Muscle of leg (tissue), 16 donors: ENCODE data around the gene PRSS16. TPM values are rescaled to one million over a fixed set of nuclear protein-coding genes. Genes with fewer than 3 reads are reported as not detected.
"Not testable (repeated sequence)": the region's sequence is repeated elsewhere in the genome, so short reads cannot be mapped to it uniquely, and the experiment has no call there.

Source experiments
- DNase-seq: peaks from one replicate; pipeline ENCODE4 v3.0.0; 2013
- H3K27ac ChIP-seq: one replicate; pipeline ENCODE4 v1.5.1; 2013; ENCODE audit warnings: mild to moderate bottlenecking, low read length, control low read depth
- H3K27me3 ChIP-seq: one replicate; pipeline ENCODE4 v1.6.1; 2013; ENCODE audit warnings: low read length; ENCODE audit not compliant: control insufficient read depth, insufficient read depth
- H3K36me3 ChIP-seq: one replicate; pipeline ENCODE4 v1.6.1; 2013; ENCODE audit warnings: low read length; ENCODE audit not compliant: control insufficient read depth, insufficient read depth
- H3K4me1 ChIP-seq: one replicate; pipeline ENCODE4 v1.6.1; 2013; ENCODE audit warnings: low read length; ENCODE audit not compliant: control insufficient read depth, insufficient read depth
- H3K4me3 ChIP-seq: one replicate; pipeline ENCODE4 v1.5.1; 2013; ENCODE audit warnings: low read length, control low read depth
- H3K9me3 ChIP-seq: replicated peaks from 2 replicates; pipeline ENCODE4 v1.6.1; 2013; ENCODE audit warnings: low read depth, low read length; ENCODE audit not compliant: control insufficient read depth
- WGBS: methylation state at CpG from one replicate; pipeline ENCODE4 v1.1.5; 2013; ENCODE audit warnings: missing lambda C conversion rate; ENCODE audit not compliant: insufficient coverage; 5-methylcytosine and 5-hydroxymethylcytosine counted together
- long read RNA-seq, 11 donors: transcript quantifications; one replicate each; lab custom pipeline, GENCODE V29; 2026
- polyA plus RNA-seq, 8 donors: library from polyadenylated mRNA; unstranded; fragments of 120-200 nt; gene quantifications; one replicate each; pipeline versions ENCODE4 v1.2.1 to v1.2.3, GENCODE V29; 2013; ENCODE audit warnings: inconsistent platforms in 1 of 8, low replicate concordance in 1 of 8; ENCODE audit not compliant: insufficient read length in 8 of 8, insufficient read depth in 1 of 8
- total RNA-seq: library from RNA; stranded (reverse); fragments of 120-200 nt; gene quantifications from one replicate; pipeline ENCODE4 v1.2.4, GENCODE V29; 2013

Gene PRSS16
- total RNA-seq (0.09 TPM), polyA plus RNA-seq (1 to 10 TPM in 1 of 8 donors, under 1 TPM in 7; 0.17 to 1.7 (median 0.27) TPM)
- long read RNA-seq, donor 1, result 0 reads
- long read RNA-seq, donor 2, result 0 reads
- long read RNA-seq, donor 3, result 0 reads
- long read RNA-seq, donor 4, result 0 reads
- long read RNA-seq, donor 5, result 0 reads
- long read RNA-seq, donor 6, result 0 reads
- long read RNA-seq, donor 7, result 0 reads
- long read RNA-seq, donor 8, result 0 reads
- long read RNA-seq, donor 9, result 0 reads
- long read RNA-seq, donor 10, result 0 reads
- long read RNA-seq, donor 11, result 0 reads

GRCh38 chr6:27247133-27247836 is at the start of gene PRSS16:
Gene PRSS16 (plus strand): TSS chr6:27247701. CDS start chr6:27247738, 37 bp downstream.
- Histone ChIP-seq H3K27ac (no peak within 1 kb of the TSS), H3K27me3 (peaks cover 63% of the 10 kb centered on the region), H3K4me1 (peaks cover 12% of the 10 kb centered on the region), H3K4me3 (no peak within 1 kb of the TSS), H3K36me3 (no peaks in the 10 kb centered on the region), H3K9me3 (no peaks in the 10 kb centered on the region)
- 39% methylated on average over 10 of the region's 12 CpGs for WGBS
- DNase-seq, result no peak

DNA sequence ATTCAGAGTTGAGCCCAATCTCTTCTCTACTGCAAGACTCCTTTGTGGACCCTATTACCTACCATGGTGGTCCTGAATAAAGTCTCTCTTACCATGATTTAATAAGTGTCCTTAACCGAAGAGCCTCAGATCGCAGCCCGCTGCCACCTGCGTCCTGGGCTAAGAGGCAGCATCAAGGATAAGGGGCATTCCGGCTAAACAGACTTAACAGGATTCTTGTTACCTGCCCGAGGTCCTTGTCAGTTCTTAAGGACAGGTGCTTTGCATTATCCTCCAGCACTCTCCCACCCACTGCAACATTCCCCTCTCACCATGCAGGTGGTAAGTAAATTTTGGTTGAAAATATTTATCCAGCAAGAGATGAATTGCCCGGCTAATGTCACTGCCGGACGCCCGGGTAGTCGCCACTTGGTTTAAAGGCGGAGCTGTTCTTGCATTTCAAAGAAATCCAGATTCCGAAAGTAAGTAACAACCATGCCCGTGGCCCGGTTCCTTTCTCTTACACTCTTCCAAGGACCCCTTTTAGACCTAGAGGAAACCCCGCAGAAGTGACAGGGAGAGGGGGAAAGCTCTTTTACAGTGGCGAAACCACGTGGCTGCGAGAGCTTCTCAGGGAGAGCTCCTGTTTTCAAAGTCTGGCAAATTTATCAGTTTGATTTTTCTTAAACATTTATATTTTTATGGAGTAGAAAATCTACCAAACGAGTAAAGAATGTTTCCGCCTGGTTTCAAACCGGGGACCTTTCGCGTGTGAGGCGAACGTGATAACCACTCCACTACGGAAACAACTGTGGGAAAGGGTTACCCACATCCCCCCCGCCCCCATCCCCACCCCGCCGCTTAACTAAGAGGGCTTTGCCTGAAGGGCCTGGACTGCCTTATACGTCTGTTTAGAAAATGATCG is 41.9 kb upstream of the PRSS16 start:
- H3K4me3 ChIP-seq, result no peak overlapping the region
- peaks cover 27% of the 10 kb centered on the region for H3K27me3 ChIP-seq
- H3K27ac ChIP-seq, result no peak overlapping the region
- no peaks in the 10 kb centered on the region for H3K36me3 ChIP-seq
- 27% methylated on average over 11 of the region's 32 CpGs for WGBS
- no peak for DNase-seq
- H3K4me1 ChIP-seq, result peaks cover 4% of the 10 kb centered on the region
- no peaks in the 10 kb centered on the region for H3K9me3 ChIP-seq

- no peak overlapping the region for H3K4me3 ChIP-seq
- H3K9me3 ChIP-seq, result no peaks in the 10 kb centered on the region
- peaks cover 33% of the 10 kb centered on the region for H3K27me3 ChIP-seq
- peaks cover 4% of the 10 kb centered on the region for H3K4me1 ChIP-seq
- no peak for DNase-seq
- H3K36me3 ChIP-seq, result no peaks in the 10 kb centered on the region
- no peak overlapping the region for H3K27ac ChIP-seq
Measured at GRCh38 chr6:27206806-27207205, 40.7 kb upstream of the PRSS16 start.

GRCh38 chr6:27208042-27208441 is 39.5 kb upstream of the PRSS16 start:
- WGBS, result no CpG with 5 or more reads among the region's 2 CpGs
- Histone ChIP-seq H3K27ac (no peak overlapping the region), H3K9me3 (no peaks in the 10 kb centered on the region), H3K4me1 (peaks cover 4% of the 10 kb centered on the region), H3K27me3 (peaks cover 36% of the 10 kb centered on the region), H3K4me3 (no peak overlapping the region), H3K36me3 (no peaks in the 10 kb centered on the region)
- DNase-seq, result no peak

DNA sequence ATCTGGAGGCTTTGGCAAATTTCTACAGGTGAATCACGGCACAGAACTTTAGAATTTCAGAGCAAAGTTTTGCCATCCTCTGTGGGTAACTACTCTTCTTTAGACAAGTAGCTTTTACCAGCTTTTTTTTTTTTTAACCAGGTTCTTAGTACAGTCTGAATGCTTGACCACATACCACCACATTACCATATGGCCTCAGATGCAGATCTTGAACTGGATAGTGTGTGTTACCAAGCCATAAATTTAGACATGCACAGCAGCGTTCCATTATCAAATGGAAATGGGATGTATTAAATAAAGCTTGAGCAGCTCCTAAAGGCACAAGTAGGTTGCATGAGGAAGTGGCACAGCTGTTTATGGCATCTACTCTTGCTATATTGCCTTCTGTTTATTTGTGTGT is 38.3 kb upstream of the PRSS16 start:
- Histone ChIP-seq H3K4me3 (no peak overlapping the region), H3K4me1 (peaks cover 4% of the 10 kb centered on the region), H3K27me3 (peaks cover 47% of the 10 kb centered on the region), H3K9me3 (no peaks in the 10 kb centered on the region), H3K27ac (no peak overlapping the region), H3K36me3 (no peaks in the 10 kb centered on the region)
- no peak for DNase-seq
- 100% methylated on average over 1 of the region's 2 CpGs for WGBS

- peaks cover 46% of the 10 kb centered on the region for H3K27me3 ChIP-seq
Measured at GRCh38 chr6:27209659-27210269, 37.7 kb upstream of the PRSS16 start.

DNA sequence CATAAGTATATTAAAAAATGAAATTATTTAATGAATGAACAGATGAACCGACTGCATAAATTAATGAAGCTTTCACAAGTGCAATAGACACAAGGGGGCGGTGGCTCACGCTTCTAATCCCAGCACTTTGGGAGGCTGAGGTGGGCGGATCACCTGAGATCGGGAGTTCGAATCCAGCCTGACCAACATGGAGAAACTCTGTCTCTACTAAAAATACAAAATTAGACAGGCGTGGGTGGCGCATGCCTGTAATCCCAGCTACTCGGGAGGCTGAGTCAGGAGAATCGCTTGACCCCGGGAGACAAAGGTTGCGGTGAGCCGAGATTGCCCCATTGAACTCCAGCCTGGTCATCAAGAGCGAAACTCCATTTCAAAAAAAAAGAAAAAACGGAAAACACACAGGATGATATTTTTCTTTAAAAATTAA is 34.4 kb upstream of the PRSS16 start:
- WGBS, result 54% methylated on average over 2 of the region's 15 CpGs
- H3K4me3 ChIP-seq, H3K27ac ChIP-seq, H3K36me3 ChIP-seq, H3K4me1 ChIP-seq, H3K9me3 ChIP-seq, DNase-seq: not testable (repeated sequence)
- H3K27me3 ChIP-seq, result peaks cover 55% of the 10 kb centered on the region

More at GRCh38 chr6:27209659-27210269, 37.7 kb upstream of the PRSS16 start:
- H3K4me1 ChIP-seq, result peaks cover 4% of the 10 kb centered on the region
- no peak for DNase-seq
- 77% methylated on average over 13 of the region's 18 CpGs for WGBS
- no peaks in the 10 kb centered on the region for H3K36me3 ChIP-seq
- H3K9me3 ChIP-seq, result no peaks in the 10 kb centered on the region
- H3K27ac ChIP-seq, result no peak overlapping the region
- no peak overlapping the region for H3K4me3 ChIP-seq

DNA sequence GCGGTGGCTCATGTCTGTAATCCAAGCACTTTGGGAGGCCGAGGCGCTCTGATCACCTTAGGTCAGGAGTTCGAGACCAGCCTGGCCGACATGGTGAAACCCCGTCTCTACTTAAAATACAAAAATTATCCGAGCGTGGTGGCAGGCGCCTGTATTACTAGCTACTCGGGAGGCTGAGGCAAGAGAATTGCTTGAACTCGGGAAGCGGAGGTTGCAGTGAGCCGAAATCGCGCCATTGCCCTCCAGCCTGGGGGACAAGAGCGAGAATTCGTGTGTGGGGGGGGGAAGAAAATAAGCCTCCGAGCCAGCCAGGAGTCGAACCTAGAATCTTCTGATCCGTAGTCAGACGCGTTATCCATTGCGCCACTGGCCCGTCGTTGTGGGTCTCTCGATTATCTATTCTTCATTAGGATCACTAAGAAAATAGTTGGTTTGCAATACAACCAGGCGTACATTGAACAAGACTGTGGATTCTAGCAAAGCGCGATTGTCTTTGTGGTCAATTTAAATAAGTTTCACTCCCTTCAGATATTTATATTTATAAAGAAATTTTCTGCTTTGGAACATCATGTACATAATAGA is 33.9 kb upstream of the PRSS16 start:
- no peak for DNase-seq
- Histone ChIP-seq H3K27me3 (peaks cover 55% of the 10 kb centered on the region), H3K9me3 (no peaks in the 10 kb centered on the region), H3K4me1 (no peaks in the 10 kb centered on the region), H3K36me3 (no peaks in the 10 kb centered on the region), H3K4me3 (no peak overlapping the region), H3K27ac (no peak overlapping the region)
- 35% methylated on average over 24 of the region's 29 CpGs for WGBS

GRCh38 chr6:27214126-27214601 is 33.3 kb upstream of the PRSS16 start:
- 50% methylated on average over 6 of the region's 19 CpGs for WGBS
- Histone ChIP-seq H3K27me3 (peaks cover 55% of the 10 kb centered on the region), H3K27ac (no peak overlapping the region), H3K4me3 (no peak overlapping the region), H3K9me3 (no peaks in the 10 kb centered on the region), H3K4me1 (no peaks in the 10 kb centered on the region), H3K36me3 (no peaks in the 10 kb centered on the region)
- DNase-seq, result no peak
